Activated CD8-positive, alpha-beta memory T cell treated with anti-CD3 and anti-CD28 coated beads, Interleukin-2, amount 50 U/mL, for 4 hours (primary cell): ENCODE data around the gene MOG.

Experiments used
- DNase-seq: peaks from one replicate; pipeline ENCODE4 v3.0.0-alpha.2; 2020

MOG gene

GRCh38 chr6:29656798-29657197 is at the start of gene MOG:
Gene MOG, plus strand, starts transcription at chr6:29657092. Its CDS starts 118 bp downstream, at chr6:29657210.
- DNase-seq: no peak

DNA sequence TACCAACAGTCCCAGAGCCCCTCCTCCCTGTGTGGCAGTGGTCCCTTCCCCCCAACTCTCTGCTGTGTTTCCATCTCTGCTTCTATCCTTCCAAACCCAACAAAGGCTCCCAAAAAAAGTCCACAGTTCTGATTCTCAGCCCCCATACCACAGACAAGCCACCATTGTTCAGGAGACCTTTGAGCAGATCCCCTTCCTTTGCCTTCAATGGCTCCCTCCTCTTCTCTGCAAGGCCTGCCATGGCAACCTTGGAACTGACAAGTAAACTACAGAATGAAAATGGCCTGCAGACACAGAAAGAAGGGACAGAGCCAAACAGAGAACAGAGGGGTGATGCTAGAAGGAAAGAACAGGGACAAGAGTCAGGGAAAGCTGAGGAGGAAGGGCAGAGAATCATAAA is 48.8 kb upstream of the MOG start:
- no peak for DNase-seq

DNA sequence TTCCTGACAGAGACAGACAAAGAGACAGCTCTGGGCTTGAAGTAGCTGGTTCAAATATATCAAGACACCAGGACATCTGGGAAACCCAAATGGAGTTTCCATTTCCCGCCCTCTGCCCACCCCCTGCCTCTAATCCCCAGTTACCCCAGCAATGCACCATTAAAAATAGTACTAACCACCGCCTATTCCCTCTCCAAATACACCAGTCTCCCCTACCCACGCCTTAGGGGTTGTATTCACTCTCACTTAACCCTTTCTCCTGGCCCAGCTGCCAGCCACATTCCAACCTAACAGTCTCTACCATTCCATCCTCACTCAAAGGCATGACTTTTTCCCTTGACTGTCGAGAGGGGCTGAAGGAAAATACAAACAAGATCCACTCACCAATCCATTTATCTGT is 46.4 kb upstream of the MOG start:
- no peak for DNase-seq

DNA sequence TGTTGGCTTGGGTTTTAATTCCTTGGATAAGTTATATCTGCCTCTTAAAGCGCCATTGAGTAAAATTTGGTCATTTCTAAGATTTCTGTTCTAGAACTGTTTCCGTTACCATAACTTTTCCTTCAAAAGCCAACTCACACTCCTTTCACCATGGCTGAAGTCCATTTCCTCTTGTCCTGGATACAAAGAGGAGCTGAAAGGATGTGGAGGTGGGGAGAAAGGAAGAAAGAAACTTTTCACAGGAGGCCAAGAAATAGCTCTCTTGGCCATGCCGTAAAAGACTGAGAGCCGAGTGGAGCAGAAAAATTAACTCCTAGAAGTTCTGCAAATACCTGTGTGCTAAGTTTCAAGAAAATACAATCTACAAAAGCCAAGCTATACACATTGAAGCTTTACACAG is 45.5 kb upstream of the MOG start:
- no peak for DNase-seq

GRCh38 chr6:29617782-29618554 is 38.9 kb upstream of the MOG start:
- DNase-seq: no peak

GRCh38 chr6:29619578-29620160 is 37.2 kb upstream of the MOG start:
- no peak for DNase-seq

DNA sequence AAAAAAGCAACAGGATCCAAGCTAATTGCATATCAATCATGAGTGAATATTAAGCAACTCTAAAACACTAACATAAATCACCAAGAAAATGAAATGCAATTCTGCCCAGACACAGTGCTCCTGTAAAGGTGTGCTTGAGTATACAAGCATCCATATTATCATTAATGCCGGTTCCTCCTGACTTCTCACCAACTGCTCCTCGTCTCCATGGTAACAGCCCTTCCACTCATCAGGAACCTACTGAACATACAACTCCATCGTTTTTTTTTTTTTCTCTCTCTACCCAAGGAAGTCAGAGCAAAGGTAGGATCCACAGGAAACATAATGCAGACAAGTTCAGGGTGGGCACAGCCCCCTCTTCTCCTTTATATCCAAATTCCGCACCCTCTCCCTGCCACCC is 36.3 kb upstream of the MOG start:
- no peak for DNase-seq

DNA sequence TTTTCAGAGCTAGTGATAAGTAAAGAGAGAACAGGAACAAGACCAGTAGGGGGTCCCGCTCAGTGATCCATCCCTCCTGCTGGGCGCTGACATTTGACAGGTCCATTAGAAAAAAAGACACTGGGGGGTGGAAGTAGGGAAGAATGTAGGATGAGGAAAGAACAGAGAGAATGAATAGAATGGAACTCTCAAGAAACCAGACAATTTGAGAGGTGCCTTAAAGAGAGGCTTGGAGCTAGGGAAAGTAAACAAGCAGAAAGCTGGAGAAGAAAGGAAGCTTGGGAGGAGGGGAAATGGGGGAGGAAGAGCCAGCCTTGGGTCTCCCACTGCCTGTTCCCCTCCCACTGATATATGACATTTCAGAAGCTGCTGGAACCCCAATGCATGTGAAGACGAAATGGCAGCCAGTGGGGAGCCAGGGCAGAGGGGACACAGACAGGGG is 32.4 kb upstream of the MOG start:
- no peak for DNase-seq

DNA sequence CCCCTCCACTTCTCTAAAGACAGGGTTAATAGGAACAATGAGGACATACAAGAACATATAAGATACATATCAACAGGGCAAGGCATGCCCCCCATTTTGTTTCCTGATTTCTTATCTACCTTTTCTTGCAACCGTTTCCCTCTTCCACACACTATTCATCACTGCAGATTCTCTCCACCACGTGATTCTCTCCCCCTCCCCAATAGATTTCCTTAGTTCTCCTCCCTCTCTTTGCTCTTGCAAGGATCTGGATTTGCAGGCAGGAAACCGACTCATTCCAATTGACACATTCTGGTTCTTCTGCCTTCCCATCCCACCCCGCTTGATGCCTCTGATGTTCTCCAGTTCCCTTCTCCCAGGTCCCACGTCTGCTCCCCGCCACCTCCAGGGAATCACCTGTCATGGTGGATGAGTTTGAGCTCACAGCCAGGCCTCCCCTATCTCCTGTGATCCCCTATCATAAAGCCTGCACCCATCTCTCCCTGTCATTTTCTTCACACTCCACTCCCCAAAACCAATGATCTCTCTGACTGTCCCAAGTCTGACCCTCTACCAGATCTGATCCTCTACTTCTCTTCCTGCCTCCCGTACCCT is 31.5 kb upstream of the MOG start:
- DNase-seq: no peak

GRCh38 chr6:29626948-29627754 is 29.7 kb upstream of the MOG start:
- DNase-seq: no peak

DNA sequence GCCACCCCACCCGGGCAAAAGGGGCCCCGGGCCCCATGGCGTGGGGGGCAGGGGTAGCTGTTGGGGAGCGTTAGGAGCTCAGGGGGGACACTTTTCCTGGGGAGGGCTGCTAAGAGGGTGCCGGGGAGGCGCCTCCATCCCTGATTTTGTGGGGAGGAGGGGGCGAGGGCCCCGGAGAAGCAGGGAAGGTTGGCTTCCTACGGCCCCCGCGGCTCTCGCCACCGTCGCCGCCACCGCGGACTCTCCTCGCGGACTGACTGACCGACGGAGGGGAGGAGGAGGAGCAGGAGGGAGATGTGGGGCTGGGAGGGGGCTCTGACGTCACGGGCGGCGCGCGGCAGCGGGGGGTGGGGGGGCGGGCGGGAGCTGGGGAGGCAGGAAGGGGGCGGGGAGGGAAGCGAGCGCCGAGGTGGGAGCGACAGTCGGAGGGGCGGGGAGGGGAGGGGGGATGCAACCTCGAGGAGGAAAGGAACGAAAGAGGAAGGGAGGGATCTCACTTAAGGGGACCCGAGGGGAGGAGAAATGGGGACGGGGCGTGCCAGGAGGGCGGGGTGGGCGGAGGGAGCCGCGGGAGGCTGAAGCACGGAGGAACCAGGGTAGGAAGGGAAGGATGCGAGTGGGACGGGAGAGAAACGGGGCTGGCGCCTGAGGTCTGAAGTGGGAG is 29.0 kb upstream of the MOG start:
- DNase-seq: peak; percentile 58

- DNase-seq: peak; percentile 58
Measured at GRCh38 chr6:29628419-29629281, 28.2 kb upstream of the MOG start.

- DNase-seq: no peak
Measured at GRCh38 chr6:29629571-29629970, 27.3 kb upstream of the MOG start.

- no peak for DNase-seq
Measured at GRCh38 chr6:29630315-29630714, 26.6 kb upstream of the MOG start.

DNA sequence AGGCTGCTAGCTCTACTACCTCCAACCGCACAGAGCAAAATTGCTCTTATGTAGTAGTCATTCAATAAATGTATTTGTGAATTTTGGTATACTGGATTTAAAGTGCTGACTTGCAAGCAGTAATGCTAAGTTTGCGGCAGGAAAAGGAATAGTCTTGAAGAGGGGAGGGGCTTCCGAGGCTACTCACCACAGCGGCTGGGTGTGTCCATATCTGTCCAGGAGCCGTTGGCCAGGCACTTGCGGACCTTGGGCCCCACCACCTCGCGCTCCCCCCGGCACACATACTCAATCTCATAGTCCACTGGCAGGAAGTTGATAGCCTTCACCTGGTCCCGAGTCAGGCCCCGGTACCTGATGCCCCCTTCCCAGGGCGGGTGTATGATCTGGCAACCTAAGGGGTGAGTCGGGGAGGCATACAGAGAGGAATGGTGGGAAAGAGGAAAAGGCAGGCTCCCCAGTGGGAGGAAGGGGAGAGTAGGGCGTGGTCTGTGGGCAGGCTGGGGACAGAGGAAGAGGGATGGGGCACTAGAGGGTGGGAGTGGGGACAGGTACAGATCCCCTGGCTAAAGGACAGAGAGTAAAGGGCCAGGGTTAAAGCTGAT is 25.6 kb upstream of the MOG start:
- DNase-seq: no peak

GRCh38 chr6:29631860-29632731 is 24.8 kb upstream of the MOG start:
- DNase-seq: peak; percentile 70

GRCh38 chr6:29632789-29633533 is 23.9 kb upstream of the MOG start, which contains the start of gene GABBR1:
Gene GABBR1, minus strand, starts transcription at chr6:29633183. Its CDS starts 798 bp downstream, at chr6:29632385.
- peak; percentile 69 for DNase-seq

DNA sequence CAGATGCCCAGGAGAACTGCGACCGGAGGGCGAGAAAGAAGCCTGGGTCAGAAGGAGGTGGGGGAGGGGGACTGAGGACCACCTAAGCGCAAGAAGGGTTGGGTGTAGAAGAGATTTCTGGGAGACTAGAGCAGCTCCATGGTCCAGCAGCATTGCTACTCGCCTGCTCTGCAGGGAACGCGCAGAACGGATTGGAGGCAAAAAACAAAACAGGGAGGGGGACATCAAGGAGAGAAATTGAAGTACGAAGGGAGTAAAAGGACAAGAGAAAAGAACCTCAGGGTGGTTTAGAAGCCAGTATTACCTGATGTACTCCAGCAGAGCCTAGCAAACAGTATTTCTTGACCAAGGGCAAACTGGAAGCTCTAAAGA is 23.4 kb upstream of the MOG start:
- DNase-seq: no peak

DNA sequence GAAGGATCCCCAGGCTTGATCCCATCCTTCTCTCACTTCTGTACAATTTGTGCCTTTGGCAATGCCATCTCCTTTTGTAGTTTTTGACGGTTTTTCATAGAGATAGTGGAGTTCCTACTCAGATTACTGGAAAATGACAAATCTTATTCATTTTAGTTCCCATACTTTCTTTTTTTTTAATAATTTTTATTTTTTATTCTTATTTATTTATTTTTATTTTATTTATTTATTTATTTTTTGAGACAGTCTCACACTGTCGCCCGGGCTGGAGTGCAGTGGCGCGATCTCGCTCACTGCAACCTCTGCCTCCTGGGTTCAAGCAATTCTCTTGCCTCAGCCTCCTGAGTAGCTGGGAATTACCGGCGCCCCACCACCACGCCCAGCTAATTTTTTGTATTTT is 19.6 kb upstream of the MOG start:
- DNase-seq: no peak
